HG03064 (cell line): Measurements from ENCODE around the gene ZNF761.
"Not testable (repeated sequence)": the region's sequence is repeated elsewhere in the genome, so short reads cannot be mapped to it uniquely, and the experiment has no call there.

Experiments used
- ATAC-seq: cut with Tn5 transposase; IDR thresholded peaks from one replicate; pipeline ENCODE4 v1.9.1; 2021; ENCODE audit warnings: low read depth; ENCODE audit not compliant: unreplicated experiment

The ZNF761 gene

DNA sequence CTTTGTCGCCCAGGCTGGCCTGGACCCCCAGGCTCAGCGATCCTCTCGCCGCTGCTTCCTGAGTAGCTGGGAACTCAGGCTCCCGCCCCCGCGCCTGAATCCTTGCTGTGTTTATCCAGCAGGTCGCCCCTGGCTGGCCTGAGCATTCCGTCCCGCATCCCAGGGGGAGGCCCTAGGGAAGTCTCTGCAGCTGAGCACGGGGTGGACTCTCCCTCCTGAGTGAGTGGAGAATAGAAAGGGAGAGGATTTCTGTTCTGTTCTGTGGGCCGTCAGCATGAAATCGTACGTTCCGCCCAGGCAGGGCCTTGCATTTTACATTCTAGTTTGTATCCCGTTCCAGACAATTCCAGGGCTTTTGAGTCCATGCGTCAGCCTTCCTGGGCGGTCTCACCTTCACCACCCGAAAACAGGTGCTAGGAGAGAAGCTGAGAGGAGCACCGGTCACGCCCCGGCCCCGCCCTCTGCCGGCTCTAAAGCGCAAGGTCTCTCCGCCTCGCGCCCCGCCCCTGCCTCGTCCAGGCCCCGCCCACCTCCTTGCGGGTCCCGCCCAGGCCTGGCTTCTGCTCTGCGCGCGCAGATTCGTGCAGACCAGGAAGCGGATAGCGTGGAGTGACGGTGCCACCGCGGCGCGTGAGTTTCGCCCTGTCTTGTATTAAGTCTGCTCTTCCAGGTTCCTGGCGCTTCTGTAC lies at the start of gene ZNF761:
Gene ZNF761, plus strand, starts transcription at position 586 of the 689 bp plus-strand sequence. CDS start 15,285 bp downstream, outside the sequence.
- peak; percentile 92 for ATAC-seq

DNA sequence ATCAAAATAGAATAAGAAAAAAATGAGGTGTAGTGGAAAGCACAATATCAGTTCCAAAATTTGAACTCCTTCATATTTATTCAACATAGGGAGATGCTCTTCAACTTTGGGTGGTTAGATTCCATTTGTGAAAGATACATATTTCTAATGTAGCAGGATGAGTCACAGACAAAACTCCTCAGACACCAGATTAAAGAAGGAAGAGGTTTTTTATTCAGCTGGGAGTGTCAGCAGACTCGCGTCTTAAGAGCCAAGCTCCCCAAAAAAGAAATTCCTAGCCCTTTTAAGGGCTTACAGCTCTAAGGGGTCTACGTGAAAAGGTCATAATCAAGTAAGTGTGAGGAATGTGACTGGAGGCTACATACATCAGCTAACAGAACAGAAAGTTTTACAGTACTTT lies 43.6 kb upstream of the ZNF761 start:
- no peak for ATAC-seq

DNA sequence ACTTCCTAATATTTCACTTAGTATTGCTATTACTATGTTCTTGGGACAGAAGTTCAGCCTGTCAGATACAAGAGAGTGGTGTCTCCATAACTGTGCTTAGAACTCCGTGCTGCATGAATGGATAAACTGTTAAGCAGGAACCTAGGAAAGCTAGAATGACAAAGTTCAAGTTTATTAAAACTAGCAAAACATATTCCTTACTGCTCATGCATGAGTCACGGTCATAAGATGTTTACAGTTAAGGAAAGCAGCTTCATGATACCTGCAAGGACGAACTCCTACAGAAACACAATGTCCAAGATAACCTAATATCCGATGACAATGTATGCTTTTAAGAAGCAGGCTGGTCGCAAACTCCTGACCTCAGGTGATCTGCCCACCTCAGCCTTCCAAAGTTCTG lies 42.9 kb upstream of the ZNF761 start:
- no peak for ATAC-seq

DNA sequence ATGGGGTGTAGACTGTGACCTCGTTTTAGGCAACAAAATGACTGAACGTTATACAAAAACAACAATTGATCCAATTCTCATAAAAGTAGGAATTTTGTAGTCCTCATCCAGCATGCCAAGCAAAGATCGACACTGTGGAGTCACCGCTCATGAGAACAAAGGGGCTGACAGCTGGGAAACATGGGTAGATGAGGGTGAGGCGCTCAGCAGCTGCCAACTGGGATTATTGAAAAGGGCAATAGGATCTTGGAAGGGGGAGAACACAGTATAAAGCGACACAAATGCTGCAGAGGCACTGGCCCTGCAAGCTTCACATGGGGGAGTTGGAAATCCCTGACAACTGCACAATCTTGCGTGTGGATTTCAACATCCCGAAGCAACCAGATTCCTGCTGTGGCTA lies 42.2 kb upstream of the ZNF761 start:
- no peak for ATAC-seq

DNA sequence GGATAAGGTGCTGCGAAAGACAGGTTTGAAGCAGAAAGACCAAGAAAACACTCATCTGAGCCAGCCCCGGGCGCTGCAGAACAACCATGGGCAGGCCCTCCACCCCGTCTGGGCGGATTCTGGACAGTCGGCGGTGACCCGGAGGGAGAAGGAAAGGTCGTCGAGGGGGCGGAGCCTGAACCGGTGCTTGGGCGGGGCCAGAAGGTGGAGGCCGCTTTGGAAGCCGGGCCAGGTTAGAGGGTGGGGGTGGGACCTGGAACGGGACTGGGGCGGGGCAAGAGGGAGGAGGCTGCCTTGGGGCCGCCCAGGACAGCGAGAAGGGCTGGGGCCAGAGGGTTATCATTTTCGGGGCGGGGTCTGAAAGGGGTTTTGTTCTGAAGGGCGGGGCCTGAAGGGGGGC lies 41.8 kb upstream of the ZNF761 start:
- ATAC-seq, result no peak

DNA sequence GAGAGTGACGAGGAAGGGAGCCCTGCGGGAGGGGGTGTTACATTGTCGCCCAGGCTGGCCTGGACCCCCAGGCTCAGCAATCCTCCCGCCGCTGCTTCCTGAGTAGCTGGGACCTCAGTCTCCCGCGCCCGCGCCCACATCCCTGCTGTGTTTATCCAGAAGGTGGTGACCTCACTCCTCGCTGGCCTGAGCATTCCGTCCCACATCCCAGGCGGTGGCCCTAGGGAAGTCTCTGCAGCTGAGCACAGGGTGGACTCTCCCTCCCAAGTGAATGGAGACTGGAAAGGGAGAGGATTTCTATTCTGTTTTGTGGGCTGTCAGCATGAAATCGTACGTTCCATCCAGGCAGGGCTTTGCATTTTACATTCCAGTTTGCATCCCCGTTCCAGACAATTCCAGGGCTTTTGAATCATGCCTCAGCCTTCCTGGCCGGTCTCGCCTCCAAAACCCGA lies 37.2 kb upstream of the ZNF761 start:
- ATAC-seq, result no peak

DNA sequence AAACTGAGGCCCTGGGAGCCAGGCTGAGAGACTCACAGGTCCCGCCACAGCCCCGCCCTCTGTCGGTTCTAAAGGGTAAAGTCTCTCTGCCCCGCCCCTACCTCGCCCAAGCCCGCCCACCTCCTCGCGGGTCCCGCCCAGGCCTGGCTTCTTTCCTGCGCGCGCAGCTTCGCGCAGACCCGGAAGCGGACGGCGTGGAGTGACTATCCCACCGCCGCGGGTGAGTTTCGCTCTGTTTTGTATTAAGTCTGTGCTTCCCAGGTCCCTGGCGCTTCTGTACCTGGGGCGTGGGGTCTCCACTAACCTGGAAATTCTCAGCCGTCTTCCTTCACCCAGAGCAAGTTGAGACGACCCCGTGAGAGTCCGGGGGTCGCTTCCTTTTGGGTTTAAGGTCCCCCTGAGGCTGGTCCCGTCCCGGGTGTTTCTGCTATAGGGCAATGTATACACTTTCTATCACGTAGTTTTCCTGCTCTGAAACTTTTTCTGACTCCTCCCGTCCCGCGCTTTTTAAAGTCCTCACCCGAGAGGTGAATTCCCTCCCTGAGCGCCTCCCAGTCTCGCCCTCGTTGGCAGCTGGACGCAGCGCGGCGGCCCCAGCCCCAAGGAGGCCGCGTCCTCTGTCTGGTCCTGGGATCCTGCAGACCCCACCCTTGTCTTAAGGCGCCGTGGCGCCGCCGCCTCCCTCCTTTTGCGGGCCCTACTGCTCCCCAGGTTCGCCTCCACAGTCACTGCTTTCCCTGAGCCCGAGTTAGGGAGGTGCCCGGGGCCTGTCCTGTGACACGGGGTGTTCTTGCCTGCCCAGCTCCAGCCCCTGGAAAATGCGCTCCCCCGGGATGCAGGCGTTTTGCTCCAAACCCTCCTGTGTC lies 36.6 kb upstream of the ZNF761 start, which contains the start of gene ZNF765:
Gene ZNF765, plus strand, starts transcription at position 176 of the 866 bp plus-strand sequence. CDS start 2,867 bp downstream, outside the sequence.
- ATAC-seq, result peak; percentile 70

DNA sequence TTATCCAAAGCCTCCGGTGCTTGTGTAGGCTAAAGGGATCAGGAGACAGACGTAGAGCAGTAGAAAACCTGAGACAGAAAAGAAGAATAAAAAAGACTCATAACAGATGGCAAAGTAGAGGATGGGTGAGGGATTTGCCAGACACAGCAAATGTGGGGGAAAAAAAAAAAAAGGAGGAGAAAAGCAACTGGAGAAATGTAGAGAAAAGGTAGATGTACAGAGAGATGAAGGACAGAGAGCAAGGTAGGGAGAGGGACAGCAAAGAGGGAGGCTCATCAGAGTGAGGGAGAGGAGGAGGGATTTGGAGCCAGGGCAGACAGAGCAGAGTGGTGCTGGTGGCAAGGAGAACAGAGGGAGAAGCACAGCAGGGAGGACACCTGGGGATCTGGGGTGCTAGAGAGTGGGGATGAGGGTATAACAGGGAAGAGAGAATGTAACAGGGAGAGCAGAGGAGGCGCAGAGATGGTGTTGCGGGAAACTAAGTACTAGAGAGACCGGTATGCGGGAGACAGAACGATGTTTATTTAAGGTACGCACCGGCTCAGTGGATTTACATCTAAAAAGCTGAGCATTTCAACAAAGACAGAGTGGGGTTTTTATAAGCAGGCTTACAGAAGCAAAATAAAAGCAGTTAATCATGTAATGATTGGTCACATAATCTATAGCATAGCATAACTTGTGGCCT lies 35.8 kb upstream of the ZNF761 start:
- not testable (repeated sequence) for ATAC-seq

DNA sequence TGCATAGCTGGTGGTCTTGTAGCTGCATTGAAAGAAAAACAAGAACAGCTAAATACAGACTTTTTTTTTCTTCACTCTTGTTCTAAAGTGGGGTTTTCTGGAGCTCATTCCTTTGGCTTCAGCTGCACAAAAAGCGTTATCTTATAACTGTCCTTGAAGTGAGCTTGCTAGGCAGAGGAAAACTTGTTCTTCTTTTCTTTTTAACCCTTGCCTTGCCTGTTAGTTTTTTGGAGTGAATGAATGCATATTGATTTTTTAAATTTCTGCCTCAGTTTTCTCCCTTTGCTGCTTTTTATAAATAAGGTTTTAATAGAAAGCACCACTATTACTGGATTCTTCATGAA lies 35.3 kb upstream of the ZNF761 start:
- ATAC-seq, result no peak

DNA sequence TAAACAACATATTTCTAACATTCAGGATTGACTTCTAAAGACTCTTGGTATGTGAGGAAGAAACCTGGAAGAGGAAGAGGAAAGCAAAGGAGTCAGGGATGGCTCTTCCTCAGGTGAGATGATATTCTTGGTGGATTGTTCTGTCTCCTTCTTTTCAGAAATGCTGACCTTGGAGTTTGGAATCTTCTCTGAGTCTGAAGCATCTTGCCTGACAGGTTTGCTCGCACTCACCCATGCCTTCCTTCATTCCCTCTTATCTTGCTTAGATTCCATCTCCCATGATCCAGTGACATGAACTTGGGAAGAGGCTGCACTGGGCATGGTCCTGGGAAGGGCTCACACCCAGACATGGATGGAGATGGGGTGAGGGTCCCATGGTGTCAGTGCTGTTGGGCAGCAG lies 33.9 kb upstream of the ZNF761 start:
- not testable (repeated sequence) for ATAC-seq

DNA sequence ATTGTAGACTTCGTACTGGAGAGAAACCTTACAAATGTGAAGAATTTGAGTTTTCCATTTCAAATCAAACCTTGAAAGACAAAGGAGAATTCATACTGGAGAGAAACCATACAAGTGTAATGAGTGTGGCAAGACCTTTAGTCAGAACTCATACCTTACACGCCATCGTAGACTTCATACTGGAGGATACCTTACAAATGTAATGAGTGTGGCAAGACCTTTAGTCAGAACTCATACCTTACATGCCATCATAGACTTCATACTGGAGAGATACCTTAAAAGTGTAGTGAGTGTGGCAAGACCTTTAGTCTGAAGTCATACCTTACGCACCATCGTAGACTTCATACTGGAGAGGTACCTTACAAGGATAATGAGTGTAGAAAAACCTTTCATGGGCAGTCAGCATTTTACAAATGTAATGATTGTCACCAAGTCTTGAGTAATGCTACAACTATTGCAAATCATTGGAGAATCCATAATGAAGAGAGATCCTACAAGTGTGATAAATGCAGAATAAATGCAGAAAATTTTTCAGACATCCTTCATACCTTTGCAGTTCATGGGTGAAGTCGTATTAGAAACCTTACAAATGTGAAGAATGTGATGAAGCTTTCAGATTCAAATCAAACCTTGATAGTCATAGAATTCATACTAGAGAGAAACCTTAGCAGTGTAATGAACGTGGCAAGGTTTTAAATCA lies 22.1 kb upstream of the ZNF761 start:
- ATAC-seq, result no peak

DNA sequence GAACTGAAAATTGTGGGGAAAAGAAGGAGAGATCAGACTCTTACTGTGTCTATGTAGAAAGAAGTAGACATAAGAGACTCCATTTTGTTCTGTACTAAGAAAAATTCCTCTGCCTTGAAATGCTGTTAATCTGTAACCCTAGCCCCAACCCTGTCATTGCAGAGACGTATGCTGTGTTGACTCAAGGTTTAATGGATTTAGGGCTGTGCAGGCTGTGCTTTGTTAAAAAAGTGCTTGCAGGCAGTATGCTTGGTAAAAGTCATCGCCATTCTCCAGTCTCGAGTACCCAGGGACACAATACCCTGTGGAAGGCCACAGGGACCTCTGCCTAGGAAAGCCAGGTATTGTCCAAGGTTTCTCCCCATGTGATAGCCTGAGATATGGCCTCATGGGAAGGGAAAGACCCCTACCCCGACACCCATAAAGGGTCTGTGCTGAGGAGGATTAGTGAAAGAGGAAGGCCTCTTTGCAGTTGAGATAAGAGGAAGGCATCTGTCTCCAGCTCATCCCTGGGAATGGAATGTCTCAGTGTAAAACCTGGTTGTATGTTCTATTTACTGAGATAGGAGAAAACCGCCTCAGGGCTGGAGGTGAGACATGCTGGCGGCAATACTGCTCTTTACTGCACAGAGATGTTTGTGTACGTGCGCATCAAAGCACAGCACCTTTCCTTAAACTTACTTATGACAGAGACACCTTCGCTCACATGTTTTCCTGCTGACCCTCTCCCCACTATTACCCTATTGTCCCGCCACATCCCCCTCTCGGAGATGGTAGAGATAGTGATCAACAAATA lies 11.1 kb upstream of the ZNF761 start:
- not testable (repeated sequence) for ATAC-seq

DNA sequence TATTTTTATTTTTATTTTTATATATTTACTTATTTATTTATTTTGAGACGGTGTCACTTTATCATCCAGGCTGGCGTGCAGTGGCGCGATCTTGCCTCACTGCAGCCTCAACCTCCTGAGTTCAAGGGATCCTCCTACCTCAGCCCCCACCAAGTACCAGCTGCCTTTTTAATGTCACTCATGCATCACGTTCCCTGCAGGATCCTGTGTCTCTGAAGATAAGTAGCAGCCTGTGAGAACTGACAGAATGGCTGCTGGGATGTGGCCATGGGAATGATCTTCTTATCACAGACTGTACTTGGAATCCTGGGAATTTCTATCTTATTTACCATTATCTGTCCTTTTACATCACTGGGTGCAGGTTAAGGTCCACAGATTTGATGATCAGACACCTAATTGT lies 9.2 kb upstream of the ZNF761 start:
- no peak for ATAC-seq

DNA sequence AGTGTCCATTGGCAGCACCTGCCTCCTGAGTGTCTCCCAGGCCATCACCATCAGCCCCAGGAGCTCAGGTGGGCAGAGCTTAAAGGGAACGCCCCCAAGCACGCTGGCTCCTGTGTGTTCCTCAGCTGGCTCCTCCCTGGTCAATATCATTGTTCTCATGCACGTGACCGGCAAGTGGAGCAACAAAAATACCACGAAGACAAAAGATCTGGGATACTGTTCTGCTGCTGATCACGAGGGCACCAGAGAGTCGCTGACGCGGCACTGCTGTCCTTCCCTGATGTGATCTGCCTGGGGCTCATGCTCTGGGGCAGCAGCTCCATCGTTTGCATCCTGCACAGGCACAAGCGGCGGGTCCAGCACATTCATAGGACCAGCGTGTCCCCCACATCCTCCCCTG lies 8.7 kb upstream of the ZNF761 start:
- not testable (repeated sequence) for ATAC-seq

DNA sequence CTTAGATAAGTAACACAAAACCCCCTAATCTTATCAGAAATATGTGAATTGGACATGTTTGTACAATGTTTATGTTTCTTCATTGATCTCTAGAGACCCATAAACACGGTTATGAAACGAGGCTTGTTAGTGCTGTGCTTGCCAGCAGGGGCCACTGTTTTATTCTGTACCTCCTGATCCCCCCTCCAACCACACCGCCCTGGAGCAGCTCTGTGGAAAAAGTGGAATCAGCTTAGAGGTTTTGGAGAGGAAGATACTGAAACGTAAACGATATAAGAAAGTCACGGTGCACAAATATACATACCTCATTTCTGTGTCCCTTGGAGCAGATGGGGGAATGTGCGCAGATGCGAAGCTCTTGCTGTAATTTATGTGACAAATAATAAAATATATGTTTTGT lies 8.1 kb upstream of the ZNF761 start:
- not testable (repeated sequence) for ATAC-seq

DNA sequence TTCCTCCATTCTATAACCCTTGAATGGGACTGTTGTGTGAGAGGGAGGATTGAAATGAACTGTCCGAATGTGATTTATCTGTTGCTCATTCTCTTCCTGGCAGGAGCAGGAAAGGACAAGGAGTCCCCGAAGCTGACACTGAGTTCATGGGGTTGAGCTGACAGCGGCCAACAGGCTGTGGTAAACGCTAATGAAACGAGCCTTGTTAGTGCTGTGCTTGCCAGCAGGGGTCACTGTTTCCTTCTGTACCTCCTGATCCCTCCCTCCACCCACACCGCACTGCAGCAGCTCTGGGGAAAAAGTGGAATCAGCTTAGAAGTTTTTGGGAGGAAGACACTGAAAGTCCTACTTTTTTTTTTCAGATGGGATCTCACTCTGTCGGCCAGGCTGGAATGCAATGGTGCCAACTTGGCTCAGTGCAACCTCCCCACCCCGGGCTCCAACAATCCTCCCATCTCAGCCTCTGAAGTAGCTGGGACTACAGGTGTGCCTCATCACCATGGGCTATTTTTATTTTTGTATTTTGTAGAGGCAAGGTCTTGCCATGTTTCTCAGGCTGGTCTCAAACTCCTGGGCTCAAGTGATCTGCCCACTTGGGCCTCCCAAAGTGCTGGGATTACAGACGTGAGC lies 6.7 kb upstream of the ZNF761 start:
- ATAC-seq, result no peak

DNA sequence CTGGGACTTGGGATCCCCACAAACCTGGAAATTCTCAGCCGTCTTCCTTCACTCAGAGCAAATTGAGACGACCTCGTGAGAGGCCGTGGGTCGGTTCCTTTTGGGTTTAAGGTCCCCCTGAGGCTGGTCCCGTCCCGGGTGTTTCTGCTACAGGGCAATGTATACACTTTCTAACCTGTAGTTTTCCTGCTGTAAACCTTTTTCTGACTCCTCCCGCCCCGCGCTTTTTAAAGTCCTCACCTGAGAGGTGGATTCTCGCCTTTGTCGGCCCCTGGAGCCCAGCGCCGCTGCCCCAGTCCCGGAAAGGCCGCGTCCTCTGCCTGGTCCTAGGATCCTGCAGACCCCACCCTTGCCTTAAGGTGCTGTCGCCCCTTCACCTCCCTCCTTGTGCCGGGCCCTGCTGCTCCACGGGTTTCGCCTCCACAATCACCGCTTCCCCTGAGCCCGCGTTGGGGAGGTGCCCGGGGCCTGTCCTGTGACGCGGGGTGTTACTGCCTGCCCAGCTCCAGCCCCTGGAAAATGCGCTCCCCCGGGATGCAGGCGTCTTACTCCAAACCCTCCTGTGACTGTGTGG lies 391 bp downstream of the ZNF761 start:
- ATAC-seq, result peak; percentile 23

DNA sequence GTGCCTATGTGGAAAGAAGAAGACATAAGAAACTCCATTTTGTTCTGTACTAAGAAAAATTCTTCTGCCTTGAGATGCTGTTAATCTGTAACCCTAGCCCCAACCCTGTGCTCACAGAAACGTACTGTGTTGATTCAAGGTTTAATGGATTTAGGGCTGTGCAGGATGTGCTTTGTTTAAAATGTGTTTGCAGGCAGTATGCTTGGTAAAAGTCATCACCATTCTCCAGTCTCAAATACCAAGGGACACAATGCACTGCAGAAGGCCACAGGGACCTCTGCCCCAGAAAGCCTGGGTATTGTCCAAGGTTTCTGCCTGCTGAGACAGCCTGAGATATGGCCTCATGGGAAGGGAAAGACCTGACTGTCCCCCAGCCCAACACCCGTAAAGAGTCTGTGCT lies 12.0 kb downstream of the ZNF761 start:
- not testable (repeated sequence) for ATAC-seq

DNA sequence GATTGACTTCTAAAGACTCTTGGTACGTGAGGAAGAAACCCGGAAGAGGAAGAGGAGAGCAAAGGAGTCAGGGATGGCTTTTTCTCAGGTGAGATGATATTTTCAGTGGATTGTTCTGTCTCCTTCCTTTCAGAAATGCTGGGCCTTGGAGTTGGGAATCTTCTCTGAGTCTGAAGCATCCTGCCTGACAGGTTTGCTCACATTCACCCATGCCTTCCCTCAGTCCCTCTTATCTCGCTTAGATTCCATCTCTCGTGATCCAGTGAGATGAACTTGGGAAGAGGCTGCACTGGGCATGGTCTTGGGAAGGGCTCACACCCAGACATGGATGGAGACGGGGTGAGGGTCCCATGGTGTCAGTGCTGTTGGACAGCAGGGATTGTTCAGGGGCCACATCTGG lies 15.4 kb downstream of the ZNF761 start:
- ATAC-seq, result not testable (repeated sequence)
